ENCODE measurements around the gene ZFP30.

DNA sequence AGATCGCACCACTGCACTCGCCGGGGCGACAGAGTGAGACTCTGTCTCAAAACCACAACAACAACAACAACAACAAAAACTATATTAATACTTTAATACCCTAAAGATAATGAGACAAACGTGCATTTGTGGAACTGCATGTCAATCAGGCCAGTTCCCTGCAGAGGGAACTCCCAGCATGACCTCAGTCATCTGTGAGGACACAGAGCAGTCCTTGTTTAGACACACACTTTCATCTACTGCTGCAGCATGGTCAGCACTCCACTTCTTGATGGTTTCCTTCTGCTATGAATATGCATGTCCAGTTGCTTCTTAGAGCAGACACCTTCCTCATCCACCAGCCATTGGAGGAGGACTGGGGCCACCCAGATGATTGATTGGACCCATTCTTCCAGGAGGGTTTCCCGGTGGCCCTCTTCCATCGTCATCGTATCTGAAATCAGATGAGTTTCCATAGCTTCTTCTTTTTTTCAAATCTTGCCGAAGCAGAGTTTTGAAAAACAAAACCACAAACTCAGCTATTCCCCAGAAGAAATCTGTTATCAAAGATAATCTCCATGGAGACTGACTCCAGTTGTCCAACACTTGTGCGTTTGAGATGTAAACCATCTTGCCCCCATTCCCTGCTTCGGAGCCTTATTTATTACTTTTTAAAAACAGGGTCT is 37.8 kb upstream of the ZFP30 start:
- no peak for TF ChIP-seq CTCF (IDR thresholded peaks at IDR 0.05)
- no peak for TF ChIP-seq POLR2A (IDR thresholded peaks at IDR 0.05)
- no peak for TF ChIP-seq EP300 (IDR thresholded peaks at IDR 0.05)
- no peak for TF ChIP-seq POLR2AphosphoS5 (IDR thresholded peaks at IDR 0.05)

Data from stomach (tissue), 4 donors.